Fibroblast of skin of scalp (primary cell): ENCODE data around the gene CHST6.
"Not testable (repeated sequence)": the region's sequence is repeated elsewhere in the genome, so short reads cannot be mapped to it uniquely, and the experiment has no call there.

Source experiments
- DNase-seq: peaks from one replicate; pipeline ENCODE4 v3.0.0-alpha.2; 2013

CHST6 gene

DNA sequence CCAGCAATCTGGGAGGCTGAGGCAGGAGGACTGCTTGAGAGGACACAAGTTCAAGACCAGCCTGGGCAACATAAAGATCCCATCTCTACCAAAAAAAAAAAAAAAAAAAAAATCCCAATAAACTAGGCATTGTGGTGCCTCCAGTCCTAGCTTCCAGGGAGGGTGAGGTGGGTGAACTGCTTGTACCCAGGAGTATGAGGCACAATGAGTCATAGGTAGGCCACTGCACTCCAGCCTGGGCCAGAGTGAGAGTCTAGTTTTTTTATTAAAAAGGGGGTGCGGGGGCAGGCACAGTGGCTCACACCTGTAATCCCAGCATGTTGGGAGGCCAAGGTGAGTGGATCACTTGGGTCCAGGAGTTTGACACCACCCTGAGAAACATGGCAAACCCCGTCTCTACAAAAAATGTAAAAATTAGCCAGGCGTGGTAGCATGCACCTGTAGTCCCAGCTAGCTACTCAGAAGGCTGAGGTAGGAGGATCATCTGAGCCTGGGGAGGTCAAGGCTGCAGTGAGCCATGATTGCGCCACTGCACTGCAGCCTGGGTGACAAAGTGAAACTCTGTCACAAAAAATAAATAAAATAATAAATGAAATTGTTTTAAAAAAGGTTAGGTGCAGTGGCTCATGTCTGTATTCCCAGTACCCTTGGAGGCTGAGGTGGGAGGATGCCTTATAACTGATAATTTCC, 7.8 kb upstream of the CHST6 start:
- DNase-seq = no peak

DNA sequence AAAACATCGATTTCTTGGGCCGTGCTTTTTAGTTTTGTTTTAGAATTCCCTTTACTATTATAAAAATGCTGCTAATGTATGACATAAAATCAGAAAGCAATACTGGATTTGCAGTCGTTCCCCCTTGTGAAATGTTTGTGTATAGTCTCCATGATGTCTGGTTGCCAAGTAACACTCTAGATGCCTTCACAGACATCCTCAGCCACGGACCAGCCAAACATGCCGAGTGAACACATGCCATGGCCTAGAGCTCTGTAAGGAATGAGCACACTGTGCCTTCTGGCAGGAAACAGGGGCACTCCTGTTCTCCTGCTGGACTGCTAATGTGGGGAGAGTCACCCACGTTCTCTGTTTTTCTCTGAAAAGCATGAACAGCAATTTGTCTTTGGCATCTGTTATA, 6.6 kb upstream of the CHST6 start:
- DNase-seq = peak; percentile 47

DNA sequence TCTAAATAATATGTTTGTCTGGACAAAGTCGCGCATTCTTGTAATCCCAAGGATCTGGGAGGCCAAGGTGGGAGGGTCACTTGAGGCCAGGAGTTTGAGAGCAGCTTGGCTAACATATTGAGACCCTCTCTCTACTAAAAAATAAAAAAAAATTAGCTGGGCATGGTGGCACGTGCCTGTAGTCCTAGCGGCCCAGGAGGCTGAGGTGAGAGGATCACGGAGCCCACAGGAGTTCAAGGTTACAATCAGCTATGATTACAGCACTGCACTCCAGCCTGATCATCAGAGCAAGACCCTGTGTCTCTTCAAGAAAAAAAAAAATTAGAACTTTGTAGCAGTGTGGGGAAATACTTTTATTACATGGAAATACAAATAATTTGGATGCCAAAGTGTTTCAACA, 6.1 kb upstream of the CHST6 start:
- DNase-seq = no peak

DNA sequence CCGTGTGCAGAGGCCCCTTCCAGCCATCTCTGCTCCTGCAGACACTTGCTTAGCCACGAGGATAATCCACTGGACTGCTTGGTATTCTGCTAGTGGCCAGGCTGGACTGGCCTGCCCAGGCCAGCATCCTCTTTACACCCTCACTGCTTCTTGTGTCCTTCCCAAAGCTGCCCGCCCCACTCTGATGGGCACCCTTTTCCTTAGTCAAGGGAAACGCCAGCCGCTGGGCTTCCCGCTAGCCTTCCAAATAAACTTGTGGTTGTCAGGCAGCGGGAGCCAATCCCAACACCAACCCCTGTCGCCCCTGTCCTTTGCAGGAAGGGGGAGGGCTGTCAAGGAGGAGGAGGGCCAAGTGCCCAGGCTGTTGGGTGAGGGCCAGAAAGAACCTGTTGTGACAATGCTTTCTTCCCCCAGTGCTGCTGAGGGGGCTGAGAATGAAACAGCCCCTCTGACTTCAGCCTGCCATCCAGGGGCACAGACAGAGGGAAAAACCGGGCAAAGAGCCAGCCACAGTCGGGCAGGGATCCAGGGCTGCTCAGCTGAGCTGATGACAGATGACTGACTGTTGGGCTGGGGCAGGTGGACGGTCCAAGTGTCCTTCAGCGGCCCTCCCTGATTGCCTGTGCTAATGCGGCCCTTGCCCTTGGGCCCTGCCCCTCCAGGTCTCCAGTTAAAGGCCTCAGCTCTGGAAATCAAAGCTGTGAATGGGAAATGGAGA, 3.5 kb upstream of the CHST6 start:
- not testable (repeated sequence) for DNase-seq

DNA sequence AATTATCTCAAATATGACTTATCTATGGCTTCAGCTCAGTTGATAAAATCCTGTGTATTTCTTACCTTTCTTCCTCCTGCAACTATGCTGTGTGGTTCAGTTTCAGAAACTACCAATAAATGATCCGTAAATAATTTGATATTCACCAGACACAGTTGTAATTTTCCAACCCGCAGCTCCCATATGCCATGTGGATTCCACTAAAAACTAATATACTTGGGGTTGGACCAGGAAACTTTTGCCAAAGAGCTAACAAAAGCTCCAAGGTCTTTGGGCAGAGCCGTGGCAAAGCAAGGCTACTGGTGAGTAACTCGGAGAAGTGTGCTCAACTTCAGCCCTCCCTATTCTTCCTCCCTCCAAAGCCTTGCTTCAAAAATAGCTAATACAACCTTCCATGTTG, 2.3 kb upstream of the CHST6 start:
- DNase-seq = no peak

DNA sequence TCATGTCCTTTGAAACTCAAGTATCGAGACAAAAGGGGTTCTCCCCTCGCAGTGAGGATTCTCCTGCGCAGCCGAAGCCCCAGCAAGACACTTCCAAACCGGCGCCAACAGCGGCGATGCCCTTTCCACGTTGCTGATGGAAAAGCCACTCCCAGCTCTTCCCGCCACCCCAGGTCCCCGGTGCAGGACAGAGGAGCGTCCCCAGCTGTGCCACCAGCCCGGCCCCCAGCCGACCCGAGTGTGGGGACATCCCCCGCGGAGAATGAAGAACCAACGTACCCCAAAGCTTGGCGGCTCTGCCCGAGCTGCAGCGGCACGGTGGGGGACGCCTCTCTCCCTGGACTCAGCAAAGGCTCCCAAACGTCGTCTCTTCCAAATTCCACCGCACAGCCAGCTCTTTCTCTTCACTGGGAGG, 573 bp downstream of the CHST6 start:
- no peak for DNase-seq

DNA sequence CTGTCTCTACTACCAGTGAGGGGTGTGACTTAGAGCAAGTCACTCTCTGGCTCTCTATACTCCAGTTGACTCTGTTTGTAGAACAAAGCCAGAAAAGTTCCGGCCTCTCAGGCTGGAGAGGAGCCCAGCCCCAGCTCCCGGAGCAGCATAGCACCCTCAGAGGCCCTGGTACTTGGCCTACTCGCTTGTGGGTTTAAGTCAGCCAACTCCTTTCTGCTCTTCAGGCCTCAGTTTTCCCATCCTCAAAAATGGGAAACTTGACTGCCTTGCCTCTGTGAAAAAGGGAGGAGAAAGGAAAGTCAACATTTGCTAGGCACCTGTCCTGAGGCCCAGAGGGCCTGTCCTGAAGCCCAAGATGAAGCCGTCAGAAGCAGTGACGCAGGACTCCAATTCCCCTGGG, 1.1 kb downstream of the CHST6 start:
- no peak for DNase-seq

DNA sequence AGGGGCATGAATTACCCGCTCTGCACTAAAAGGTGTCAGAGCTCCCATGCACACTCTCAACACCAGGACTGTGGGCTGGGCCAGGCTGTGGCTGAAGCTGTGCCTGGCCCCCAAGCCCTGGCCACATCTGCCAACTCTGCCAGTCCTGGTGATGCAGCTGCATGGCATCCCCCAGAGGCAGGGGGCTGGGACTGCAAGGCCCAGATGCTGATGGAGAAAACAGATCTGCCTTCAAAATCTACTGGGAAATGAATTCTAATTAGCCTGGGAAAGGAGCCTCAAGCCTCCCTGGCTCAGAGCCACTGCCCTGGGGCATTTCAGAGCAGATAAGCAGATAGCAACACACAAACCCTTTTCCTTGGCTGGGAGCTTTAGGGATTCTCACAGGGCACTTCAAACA, 3.4 kb downstream of the CHST6 start:
- no peak for DNase-seq

DNA sequence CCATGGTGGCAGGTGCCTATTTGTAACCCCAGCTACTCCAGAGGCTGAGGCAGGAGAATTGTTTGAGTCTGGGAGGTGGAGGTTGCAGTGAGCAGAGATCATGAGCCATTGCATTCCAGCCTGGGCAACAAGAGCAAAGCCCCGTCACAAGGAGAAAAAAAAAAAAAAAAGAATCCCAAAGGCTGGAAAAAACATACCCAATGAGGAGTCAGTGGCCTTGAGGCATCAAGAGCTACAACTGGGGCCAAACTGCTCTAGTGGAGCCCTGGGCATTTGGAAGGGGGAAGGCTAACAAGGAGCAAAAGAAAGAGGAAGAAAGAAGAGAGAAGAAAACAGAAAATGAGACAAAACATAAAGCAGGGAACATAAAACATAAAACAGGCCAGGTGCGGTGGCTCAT, 6.9 kb downstream of the CHST6 start:
- no peak for DNase-seq

DNA sequence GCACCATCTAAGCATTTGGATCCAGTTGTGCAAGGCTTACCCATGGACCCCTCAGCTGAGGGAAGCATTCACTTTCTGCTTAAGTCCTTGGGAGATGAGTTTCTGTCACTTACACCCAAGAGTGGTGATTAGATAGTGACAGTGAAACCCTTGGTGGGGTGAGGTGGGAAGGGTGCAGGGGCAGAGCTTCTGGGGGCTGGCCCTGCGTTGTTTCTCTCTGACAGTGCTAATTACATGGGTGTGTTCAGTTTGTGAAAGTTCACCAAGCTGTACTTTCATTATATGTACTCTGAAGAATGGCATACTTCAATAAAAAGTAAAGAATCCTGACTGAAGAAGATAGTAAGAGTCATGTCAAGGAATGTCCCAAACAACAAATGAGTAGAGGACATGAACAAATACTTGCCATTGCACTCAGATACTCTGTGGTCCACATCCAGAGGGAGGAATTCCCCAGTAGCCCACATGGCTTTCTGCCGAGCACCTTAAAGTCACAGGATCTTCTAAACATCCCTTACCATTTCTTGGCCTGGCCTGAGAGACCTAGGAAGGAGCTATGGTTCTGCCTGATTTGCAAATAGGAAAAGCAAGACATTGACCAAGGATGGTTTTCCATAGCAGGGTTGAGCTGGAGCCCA, 8.4 kb downstream of the CHST6 start:
- DNase-seq = no peak

DNA sequence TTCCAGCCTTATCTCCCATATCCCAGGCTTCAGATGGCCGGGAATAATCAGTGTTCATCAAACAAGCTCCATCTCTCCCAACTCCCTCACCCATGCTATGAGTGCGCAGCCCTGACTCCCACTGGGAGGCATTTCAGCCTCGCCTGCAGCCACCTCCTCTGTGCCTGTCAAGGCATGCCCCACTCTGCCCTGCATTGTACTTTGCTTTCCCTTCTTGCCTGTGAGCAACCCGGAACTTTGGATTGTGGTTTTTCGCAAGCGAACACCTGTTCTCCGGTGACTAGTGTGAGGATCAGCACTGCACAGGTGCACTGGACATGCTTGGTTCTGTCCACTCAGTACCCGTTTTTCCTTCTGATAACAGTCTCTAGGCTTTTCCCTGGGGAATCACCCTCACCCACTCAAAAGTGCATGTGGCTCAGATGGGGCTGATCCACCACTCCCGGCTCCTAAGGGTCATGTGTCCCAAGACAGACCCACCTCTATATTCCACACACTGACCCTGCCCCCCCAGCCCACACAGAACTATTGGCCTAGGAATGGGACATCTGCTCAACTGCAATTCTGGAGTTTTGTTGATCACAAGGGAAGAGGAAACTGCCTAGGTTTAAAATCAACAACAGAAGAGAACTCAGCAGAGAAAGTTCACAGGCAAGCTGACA, 9.1 kb downstream of the CHST6 start:
- no peak for DNase-seq

DNA sequence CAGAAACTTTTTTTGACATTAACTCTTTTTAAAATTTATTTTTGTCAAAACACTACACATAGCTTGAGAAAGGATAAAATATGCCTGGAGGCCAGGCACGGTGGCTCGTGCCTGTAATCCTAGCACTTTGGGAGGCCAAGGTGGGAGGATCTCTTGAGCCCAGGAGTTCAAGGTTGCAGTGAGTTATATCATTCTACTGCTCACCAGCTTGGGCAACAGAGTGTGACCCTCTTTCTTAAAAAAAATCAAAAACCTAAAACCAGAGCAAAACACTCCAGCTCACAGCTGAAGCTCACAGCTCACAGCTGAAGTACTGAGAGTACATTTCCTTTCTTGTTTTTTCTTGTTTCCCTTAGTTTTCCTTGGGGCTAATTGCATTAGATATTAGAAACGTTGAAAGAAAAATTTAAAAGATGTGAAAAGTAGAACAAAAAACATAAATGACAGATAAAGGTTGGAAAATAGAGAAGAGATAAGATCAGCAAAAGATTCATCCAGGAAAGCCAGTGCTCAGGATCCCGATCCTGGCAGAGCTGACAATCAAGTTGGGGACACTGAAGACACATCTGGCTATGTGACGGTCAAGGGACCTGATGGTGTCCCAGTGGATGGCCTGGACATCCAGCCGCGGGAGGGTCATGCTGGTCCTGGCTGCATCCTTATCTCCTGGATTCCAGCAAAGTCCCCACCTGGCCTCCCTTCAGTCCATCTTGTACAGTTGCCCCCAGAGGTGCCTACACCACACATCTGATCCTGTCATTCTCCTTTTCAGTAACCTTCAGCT, 9.8 kb downstream of the CHST6 start:
- DNase-seq = no peak

DNA sequence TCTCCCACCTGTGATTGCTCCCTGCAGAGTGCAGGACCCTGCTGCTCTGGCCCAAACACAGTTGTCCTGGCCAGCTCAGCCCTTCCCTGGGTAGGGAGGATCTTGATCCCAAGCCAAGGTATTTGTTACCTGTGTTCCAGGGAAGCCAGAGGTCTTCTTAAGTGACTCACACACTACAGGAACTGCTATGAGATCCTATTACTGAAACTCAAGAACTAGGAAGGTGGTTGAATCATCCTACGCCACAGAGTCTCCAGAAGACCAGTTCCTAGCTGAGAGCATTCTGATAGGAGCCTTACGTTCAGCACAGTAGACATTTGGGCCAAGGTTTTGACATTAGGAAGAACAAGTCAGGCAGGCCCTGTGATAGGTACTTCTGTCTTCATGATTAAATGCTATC, 12.0 kb downstream of the CHST6 start:
- no peak for DNase-seq

DNA sequence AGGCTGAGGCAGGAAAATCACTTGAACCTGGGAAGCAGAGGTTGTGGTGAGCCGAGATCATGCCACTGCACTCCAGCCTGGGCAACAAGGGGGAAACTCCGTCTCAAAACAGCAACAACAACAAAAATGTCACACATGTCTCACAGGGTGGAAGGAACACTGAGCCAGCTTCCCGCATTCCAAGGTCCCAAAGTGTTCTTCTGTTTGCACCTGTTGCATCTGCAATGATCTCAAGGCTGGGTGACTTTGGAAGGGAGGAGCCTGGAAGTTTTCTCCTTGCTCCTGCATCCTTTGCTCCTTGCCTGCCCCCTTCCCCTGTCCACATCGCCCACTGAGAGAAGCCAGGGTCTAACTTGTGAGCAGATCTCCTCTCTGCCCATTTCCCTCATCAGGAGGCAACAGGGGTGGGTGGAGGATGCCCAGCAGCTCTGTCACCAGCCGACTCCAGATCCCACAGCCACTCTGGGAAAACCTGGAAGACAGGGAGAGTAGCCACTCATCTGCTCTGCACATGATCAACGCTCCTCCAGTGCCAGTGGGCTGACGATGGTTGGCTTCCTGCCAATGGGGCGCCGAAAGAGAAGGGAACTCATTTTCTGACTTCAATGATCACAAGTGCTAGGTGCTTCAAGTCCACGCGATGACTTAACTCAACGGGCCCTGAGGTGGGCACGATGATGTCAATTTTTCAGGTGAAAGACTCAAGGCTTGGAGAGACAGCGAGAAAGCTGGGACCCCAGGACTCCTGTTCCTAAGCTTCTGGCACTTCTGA, 12.6 kb downstream of the CHST6 start:
- no peak for DNase-seq

DNA sequence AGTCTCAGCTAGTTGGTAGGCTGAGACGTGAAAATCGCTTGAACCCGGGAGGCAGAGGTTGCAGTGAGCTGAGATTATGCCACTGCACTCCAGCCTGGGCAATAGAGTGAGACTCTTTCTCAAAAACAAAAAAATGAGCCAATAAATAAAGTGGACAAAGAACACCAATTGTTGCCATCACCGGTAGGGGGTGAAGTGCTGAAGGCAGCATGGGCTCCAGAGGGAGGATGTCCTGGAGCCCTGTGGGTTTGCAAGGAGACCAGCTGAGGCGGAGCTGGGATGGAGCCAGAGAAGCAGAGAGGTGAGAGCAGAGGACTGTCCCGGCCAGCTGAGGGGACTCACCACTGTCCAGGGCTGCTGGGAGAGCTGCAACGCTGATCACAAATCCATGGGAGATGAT, 13.8 kb downstream of the CHST6 start:
- DNase-seq = no peak

DNA sequence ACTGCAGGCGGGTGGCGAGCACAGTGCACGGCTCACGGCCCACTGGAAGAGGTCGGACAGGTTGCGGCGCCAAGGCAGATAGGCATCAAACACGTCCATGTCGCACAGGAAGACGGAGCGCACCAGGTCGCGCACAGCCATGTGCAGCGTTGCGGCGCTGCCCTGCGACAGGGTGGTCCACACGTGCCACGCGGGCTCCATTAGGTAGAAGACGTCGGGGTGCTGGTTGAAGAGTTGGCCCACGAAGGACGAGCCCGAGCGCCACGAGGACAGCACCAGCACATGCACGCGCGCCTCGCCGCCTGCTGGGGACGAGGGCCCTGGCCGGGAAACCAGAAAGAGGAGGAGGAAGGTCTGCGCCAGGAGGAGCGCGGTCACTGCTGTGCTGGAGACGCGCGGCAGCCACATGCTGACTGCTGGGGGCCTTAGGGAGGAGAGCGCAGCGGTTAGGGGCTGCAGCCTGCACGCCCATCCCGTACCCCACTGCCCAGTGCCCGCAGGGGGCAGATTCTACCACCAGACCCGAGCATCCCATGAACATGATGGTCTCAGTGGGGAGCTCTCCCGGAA, 15.7 kb downstream of the CHST6 start:
- no peak for DNase-seq

DNA sequence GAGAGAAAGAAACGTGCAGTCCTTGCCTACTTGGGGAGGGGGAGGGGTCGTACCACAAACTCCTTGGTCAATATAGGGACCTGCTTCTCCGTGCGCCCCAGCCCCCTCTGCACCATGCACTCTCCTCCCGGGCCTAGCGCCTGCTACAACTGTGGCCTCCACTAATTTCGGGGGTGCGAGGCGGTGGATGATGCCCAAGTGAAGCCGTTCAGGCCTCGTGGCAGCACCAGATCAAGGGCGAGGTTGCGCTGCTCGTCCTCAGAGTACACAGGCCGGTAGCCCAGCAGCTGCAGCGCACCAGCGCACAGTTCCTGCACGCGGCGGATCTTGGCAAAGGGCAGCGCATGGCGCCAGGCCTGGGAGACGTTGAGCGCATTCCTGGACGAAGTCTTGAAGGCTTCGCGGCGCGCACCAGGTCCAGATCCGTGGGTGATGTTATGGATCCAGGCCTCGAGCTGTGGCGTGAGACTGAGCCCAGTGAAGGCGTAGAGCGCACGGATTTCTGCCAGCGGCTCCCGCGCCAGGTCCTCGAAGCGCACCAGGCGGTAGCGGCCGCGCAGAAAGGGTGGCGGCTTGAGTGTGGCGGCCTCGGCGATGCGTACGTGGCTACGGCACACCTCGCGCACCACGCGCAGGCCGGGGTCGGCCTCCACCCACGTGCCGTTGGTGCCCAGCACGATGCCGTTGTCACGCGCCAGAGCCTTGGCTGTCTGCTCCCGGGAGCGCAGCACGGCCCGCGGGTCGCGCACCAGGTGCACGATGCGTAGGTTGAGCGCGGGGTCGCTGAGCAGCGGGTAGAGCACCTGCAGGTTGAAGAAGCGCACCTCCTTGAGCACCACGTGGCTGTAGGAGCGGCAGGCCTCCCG, 16.5 kb downstream of the CHST6 start:
- DNase-seq = no peak

DNA sequence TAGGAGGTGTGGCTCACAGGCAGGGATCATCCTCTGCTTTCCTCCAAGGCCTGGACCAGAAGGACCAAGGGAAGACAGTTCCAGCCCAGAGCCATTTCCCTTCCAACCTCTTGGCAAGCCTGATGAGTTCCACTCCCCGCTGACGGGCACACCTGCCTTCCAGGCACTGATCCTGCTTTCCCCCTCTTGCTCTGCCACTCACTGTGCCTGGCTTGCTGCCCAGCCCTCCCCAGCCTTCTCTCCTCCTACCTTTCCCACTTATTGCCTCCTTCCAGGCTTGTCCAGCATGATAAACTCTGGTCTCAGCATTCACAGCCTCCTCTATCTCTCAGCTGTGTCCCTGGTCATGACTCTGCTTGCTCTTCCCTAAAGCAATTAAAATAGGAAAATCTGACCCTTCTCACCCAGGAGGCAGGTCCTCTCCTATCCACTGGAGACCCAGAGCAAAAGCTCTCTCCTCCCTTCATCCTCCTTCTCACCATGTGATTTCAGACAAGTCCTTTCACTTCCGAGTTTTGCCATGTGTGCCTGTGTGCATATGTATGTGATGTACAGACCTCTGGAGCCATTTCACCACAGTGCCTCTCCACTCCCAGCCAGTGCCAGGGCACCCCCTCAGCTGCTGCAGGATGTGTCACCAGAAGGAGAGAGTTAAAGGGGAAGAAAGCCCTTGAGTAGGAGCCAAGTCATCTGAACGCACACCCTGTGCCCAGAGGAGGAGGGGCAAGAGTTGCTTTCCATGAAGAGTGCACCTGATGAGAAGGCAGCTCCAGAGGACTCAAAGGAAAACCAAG, 17.4 kb downstream of the CHST6 start:
- no peak for DNase-seq

DNA sequence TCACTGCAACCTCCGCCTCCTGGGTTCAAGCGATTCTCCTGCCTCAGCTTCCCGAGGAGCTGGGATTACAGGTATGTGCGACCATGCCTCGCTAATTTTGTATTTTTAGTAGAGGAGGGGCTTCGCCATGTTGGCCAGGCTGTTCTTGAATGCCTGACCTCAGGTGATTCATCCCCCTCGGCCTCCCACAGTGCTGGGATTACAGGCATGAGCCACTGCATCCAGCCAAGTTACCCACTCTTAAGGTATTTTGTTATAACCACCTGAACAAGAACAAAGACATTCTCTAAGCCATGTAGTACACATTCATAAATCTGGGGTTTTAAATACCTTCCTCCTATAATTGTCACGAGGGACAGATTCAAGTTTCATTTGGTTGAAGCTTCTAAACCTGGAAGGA, 18.4 kb downstream of the CHST6 start:
- no peak for DNase-seq

DNA sequence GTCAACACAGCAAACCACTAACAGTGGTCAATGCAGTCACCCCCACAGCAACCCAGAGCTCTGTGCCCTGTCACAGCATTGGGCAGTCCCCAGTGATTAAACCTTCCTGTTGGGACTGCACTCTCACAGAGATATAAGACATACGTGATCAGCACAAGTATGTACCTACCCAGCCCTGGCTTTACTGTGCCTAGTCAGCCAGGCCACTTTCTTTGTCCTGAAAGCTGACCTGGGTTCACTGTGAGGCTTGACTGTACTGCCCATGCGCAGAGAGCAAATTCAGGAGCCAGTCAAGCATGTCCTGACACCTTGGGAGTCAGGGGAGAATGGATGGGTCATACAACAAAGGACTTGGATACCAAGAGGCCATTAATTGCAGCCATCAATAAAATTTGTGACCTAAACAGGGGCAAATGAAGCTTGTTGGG, 19.8 kb downstream of the CHST6 start:
- no peak for DNase-seq
